ENCODE results near the gene UBE2D3.

- no peak for TF ChIP-seq CTCF (IDR thresholded peaks at IDR 0.05; ENCODE audit: insufficient read depth, low read depth, low read length)
- TF ChIP-seq EZH2 (IDR thresholded peaks at IDR 0.05; ENCODE audit: insufficient read depth, low read length), result no peak
Observed at GRCh38 chr4:102758241-102759160, 68.8 kb downstream of the UBE2D3 start.
